ENCODE results near the gene CTBP2. TPM values are rescaled to one million over a fixed set of nuclear protein-coding genes. Genes with fewer than 3 reads are reported as not detected.
A peak's percentile ranks its signal among the peaks of the same experiment; 100 is the strongest.

CTBP2 gene
- total RNA-seq, 1 donor from 2014 or later = 73.0 TPM

GRCh38 chr10:125137601-125138438 is 22.5 kb downstream of the CTBP2 start:
- Histone ChIP-seq H3K4me1 (peaks cover 30% of the 10 kb centered on the region), H3K27ac (no peak overlapping the region), H3K27me3 (ENCODE audit: low read depth) (no peaks in the 10 kb centered on the region), H3K36me3 (peaks cover 12% of the 10 kb centered on the region), H3K9me3 (no peaks in the 10 kb centered on the region), H3K4me3 (no peak overlapping the region)
- no peak for TF ChIP-seq CTCF (IDR thresholded peaks at IDR 0.05)
- ATAC-seq = peak in 1 of 2 donors; percentile 42
- peak; percentile 48 for DNase-seq
- intact Hi-C loops (cut with DNase I) = no loop called here

- no peak overlapping the region for H3K4me3 ChIP-seq
- no peaks in the 10 kb centered on the region for H3K27me3 ChIP-seq (ENCODE audit: low read depth)
- no peak overlapping the region for H3K27ac ChIP-seq
- peaks cover 25% of the 10 kb centered on the region for H3K36me3 ChIP-seq
- peaks cover 30% of the 10 kb centered on the region for H3K4me1 ChIP-seq
- H3K9me3 ChIP-seq = no peaks in the 10 kb centered on the region
- intact Hi-C loops (cut with DNase I) = no loop called here
- DNase-seq (peak; percentile 28), ATAC-seq (peak in 1 of 2 donors; percentile 21)
- TF ChIP-seq CTCF (IDR thresholded peaks at IDR 0.05) = no peak
Observed at GRCh38 chr10:125136087-125136486, 24.3 kb downstream of the CTBP2 start.

DNA sequence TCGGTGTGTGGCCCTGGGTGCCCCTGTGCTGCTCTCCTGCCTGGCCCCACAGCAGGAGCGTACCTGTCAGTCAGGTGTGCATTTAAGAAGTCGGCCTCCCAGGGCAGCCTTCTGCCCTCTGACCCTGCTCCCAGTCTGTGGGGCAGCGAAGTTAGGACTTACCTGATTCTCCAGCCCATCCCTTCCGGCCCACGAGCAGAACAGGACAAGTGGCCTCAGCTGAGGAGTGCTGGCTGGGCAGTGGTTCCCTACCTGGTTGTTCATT is 24.7 kb downstream of the CTBP2 start:
- H3K27ac ChIP-seq = no peak overlapping the region
- no peaks in the 10 kb centered on the region for H3K9me3 ChIP-seq
- peaks cover 30% of the 10 kb centered on the region for H3K4me1 ChIP-seq
- DNase-seq (peak; percentile 23), ATAC-seq (no peak)
- no peak overlapping the region for H3K4me3 ChIP-seq
- peaks cover 29% of the 10 kb centered on the region for H3K36me3 ChIP-seq
- no peaks in the 10 kb centered on the region for H3K27me3 ChIP-seq (ENCODE audit: low read depth)
- intact Hi-C loops (cut with DNase I) = no loop called here
- TF ChIP-seq CTCF (IDR thresholded peaks at IDR 0.05) = no peak

DNA sequence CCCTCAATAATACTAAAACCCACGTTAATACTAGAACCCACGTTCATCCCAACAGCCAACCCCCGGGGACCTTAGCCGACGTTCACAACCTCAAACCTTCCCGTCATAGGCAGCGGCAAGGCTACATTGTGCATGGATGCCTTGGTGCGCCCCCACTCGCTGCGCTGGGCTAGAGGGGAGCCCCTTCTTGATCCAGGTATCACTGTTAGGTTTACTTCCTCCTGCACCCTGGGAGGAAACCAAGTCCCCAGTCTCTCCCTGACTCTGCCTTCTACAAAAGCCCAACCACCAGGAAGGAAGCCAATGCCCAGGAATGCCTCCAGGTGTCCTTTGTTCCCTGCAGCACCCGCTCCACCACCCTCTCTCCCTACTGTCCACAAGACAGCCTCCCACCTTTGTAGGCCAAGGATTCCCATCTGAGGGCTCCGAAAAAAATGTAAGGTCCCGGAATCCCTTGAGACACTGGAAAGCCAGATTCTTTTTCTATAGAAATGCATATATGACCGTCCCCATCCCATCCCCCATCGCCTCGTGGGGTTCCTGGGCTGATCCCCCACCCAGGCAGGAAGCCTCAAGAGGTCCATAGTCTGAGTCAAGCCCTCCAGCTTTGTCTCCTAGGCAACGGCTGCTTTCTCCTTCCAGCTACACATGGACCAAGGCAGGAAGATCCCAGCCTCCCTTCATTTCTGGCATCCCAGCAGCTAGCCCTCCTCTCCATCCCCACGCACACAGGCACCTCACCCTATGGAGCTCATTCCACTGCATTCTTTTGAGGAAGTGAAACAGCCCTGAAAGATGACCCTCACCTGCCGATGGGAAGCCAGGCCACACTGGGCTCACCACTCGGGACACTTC is 25.2 kb downstream of the CTBP2 start:
- no peak overlapping the region for H3K27ac ChIP-seq
- H3K4me1 ChIP-seq = peaks cover 30% of the 10 kb centered on the region
- no peaks in the 10 kb centered on the region for H3K9me3 ChIP-seq
- TF ChIP-seq CTCF (IDR thresholded peaks at IDR 0.05) = no peak
- H3K36me3 ChIP-seq = peaks cover 35% of the 10 kb centered on the region
- no peaks in the 10 kb centered on the region for H3K27me3 ChIP-seq (ENCODE audit: low read depth)
- no peak for DNase-seq
- no peak for ATAC-seq
- intact Hi-C loops (cut with DNase I) = no loop called here
- H3K4me3 ChIP-seq = no peak overlapping the region

- no peak overlapping the region for H3K4me3 ChIP-seq
- ATAC-seq (no peak), DNase-seq (no peak)
- TF ChIP-seq CTCF (IDR thresholded peaks at IDR 0.05) = no peak
- no peak overlapping the region for H3K27ac ChIP-seq
- peaks cover 38% of the 10 kb centered on the region for H3K36me3 ChIP-seq
- H3K4me1 ChIP-seq = peaks cover 30% of the 10 kb centered on the region
- H3K27me3 ChIP-seq (ENCODE audit: low read depth) = no peaks in the 10 kb centered on the region
- no peaks in the 10 kb centered on the region for H3K9me3 ChIP-seq
- intact Hi-C loops (cut with DNase I) = no loop called here
Observed at GRCh38 chr10:125134483-125134848, 25.9 kb downstream of the CTBP2 start.

Measured in lower lobe of right lung (tissue), 2 donors.